Measurements from ENCODE around the gene PCDHGA8.
"Not testable (repeated sequence)": the region's sequence is repeated elsewhere in the genome, so short reads cannot be mapped to it uniquely, and the experiment has no call there.

PCDHGA8 gene

GRCh38 chr5:141402553-141403243 lies 10.3 kb downstream of the PCDHGA8 start, which contains the start of gene PCDHGA9:
PCDHGA9 (plus strand) TSS chr5:141402778; CDS start chr5:141402953, 175 bp downstream.
- TF ChIP-seq CTCF (IDR thresholded peaks at IDR 0.05; ENCODE audit: low read depth, low read length): peak; percentile 36
- no peak for DNase-seq (ENCODE audit: extremely low read depth, low read depth)

GRCh38 chr5:141403387-141403786 lies 11.0 kb downstream of the PCDHGA8 start:
- TF ChIP-seq CTCF (IDR thresholded peaks at IDR 0.05; ENCODE audit: low read depth, low read length): no peak
- no peak for DNase-seq (ENCODE audit: extremely low read depth, low read depth)

GRCh38 chr5:141407790-141408505 lies 15.5 kb downstream of the PCDHGA8 start, which contains the start of gene PCDHGB6:
PCDHGB6 (plus strand) TSS chr5:141408021; CDS start chr5:141408203, 182 bp downstream.
- TF ChIP-seq CTCF (IDR thresholded peaks at IDR 0.05; ENCODE audit: low read depth, low read length): peak; percentile 53
- DNase-seq (ENCODE audit: extremely low read depth, low read depth): not testable (repeated sequence)

GRCh38 chr5:141409598-141410306 lies 17.3 kb downstream of the PCDHGA8 start:
- no peak for TF ChIP-seq CTCF (IDR thresholded peaks at IDR 0.05; ENCODE audit: low read depth, low read length)
- DNase-seq (ENCODE audit: extremely low read depth, low read depth): no peak

- no peak for TF ChIP-seq CTCF (IDR thresholded peaks at IDR 0.05; ENCODE audit: low read depth, low read length)
- DNase-seq (ENCODE audit: extremely low read depth, low read depth): no peak
Measured at GRCh38 chr5:141411575-141411974, 19.1 kb downstream of the PCDHGA8 start.

GRCh38 chr5:141412854-141413539 lies 20.6 kb downstream of the PCDHGA8 start, which contains the start of gene PCDHGA10:
PCDHGA10 (plus strand) TSS chr5:141412987; CDS start chr5:141413176, 189 bp downstream.
- peak; percentile 73 for TF ChIP-seq CTCF (IDR thresholded peaks at IDR 0.05; ENCODE audit: low read depth, low read length)
- DNase-seq (ENCODE audit: extremely low read depth, low read depth): peak; percentile 42
